GM19324 (cell line): ENCODE results near the gene RTEL1.

Experiments
- ATAC-seq: cut with Tn5 transposase; IDR thresholded peaks from one replicate; pipeline ENCODE4 v1.9.1; 2021; ENCODE audit warnings: mild to moderate bottlenecking, moderate library complexity; ENCODE audit not compliant: unreplicated experiment, low FRiP score

RTEL1 gene

GRCh38 chr20:63737945-63738686 lies 80.0 kb downstream of the RTEL1 start:
- ATAC-seq = no peak

GRCh38 chr20:63738687-63739129 lies 80.6 kb downstream of the RTEL1 start:
- no peak for ATAC-seq

GRCh38 chr20:63739130-63740069 lies 81.3 kb downstream of the RTEL1 start, which contains the start of gene SLC2A4RG:
Gene SLC2A4RG, plus strand, starts transcription at chr20:63739776. Its CDS starts 137 bp downstream, at chr20:63739913.
- peak; percentile 48 for ATAC-seq

GRCh38 chr20:63740070-63740626 lies 82.0 kb downstream of the RTEL1 start:
- peak; percentile 8 for ATAC-seq

- no peak for ATAC-seq
Observed at GRCh38 chr20:63740627-63741353, 82.7 kb downstream of the RTEL1 start.

- ATAC-seq = no peak
Observed at GRCh38 chr20:63741354-63741675, 83.2 kb downstream of the RTEL1 start.

GRCh38 chr20:63741676-63742380 lies 83.7 kb downstream of the RTEL1 start:
- ATAC-seq = no peak

- no peak for ATAC-seq
Observed at GRCh38 chr20:63742381-63743024, 84.4 kb downstream of the RTEL1 start.

- no peak for ATAC-seq
Observed at GRCh38 chr20:63743210-63743970, 85.3 kb downstream of the RTEL1 start.

- ATAC-seq = no peak
Observed at GRCh38 chr20:63744158-63744557, 86.0 kb downstream of the RTEL1 start.

- ATAC-seq = no peak
Observed at GRCh38 chr20:63744574-63745423, 86.7 kb downstream of the RTEL1 start.

- ATAC-seq = no peak
Observed at GRCh38 chr20:63745424-63745805, 87.3 kb downstream of the RTEL1 start.
